HG03045 (cell line): ENCODE measurements around the gene EVA1A.

Experiments used
- ATAC-seq: cut with Tn5 transposase; IDR thresholded peaks from one replicate; pipeline ENCODE4 v1.9.1; 2021; ENCODE audit warnings: mild to moderate bottlenecking, moderate library complexity; ENCODE audit not compliant: unreplicated experiment

Gene EVA1A, protein sequence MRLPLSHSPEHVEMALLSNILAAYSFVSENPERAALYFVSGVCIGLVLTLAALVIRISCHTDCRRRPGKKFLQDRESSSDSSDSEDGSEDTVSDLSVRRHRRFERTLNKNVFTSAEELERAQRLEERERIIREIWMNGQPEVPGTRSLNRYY

DNA sequence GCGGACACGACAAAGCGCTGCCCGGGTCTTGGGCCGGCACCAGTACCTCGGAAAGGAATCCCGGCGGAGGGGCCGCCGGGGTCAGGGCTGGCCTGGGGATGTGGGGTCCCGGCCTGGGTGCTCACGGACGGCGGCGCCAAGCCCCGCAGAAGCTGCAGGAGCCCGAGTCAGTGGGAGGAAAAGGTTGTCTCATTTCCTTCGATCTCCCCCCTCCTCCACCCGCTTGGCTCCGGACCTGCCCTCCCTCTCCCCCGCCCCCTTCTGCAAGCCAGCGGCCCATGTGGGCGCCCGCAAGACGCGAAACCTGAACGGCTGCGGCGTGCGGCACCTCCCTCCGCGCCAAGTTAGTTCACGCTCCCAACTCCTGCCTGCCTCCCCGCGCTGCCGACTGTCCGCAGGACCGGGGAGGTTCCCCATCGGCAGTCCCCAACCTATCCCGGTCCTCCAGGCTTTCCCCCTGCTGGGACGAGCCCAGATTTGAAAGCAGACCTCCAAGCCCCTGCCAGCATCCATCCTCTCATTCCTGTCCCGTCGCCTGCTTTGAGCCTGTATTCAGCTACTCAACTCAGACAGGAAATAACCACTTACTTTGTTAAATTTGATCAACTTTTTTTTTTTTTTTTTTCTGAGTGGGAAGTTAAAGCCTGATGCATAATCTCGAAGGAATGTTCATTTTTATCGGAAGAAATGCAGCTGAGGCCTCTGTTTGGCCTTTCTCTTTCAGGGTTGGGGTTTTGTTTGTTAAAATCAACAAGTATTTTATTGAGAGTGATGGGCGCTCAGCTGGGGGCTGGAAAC lies at the start of gene EVA1A:
Gene EVA1A, minus strand, starts transcription at position 172 of the 798 bp plus-strand sequence. CDS start 42,799 bp downstream, outside the sequence.
- ATAC-seq: no peak

DNA sequence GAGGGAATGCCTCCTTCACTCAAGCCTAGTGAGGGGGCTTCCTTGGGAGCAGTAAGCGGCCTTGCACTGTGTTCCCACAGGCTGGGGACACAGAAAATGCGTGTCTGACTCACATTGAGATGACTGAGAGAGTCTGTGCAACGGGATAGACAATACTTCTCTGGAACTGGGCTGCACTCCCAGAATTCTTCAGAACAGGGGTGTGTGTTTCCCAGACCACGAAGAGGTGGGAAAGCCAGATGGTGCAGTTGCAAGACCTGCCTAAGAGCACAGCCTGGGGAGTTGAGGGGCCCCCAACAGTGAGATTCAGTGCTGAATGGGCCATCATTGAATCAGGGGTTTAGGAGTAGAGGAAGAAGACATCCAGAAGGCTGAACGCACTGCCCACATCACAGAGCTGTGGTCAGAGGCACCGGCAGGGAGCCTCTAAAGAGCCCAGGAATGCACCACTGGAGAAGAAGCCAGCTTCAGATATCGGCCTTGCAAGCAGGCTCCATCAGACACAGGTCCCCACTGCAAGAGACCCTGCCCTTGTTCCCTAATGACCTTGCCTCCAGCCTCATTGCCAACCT lies 49.3 kb upstream of the EVA1A start:
- ATAC-seq: no peak

DNA sequence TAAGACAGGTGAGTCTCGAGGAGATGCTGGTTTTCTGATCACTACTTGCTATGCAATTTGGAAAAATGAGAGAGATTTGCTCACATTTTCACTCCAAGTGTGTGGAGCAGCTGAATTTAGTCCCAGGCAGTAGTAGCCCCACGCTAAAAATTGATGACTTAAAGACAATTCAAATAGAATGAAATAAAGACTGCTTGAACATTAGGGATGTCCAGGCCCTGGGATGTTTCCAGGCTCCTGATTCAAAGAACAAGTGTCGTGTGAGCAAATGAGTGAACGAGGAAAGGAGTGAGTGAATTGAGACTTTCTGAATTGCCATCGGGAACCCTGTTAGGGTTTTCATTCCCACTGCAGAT lies 48.6 kb upstream of the EVA1A start:
- no peak for ATAC-seq

DNA sequence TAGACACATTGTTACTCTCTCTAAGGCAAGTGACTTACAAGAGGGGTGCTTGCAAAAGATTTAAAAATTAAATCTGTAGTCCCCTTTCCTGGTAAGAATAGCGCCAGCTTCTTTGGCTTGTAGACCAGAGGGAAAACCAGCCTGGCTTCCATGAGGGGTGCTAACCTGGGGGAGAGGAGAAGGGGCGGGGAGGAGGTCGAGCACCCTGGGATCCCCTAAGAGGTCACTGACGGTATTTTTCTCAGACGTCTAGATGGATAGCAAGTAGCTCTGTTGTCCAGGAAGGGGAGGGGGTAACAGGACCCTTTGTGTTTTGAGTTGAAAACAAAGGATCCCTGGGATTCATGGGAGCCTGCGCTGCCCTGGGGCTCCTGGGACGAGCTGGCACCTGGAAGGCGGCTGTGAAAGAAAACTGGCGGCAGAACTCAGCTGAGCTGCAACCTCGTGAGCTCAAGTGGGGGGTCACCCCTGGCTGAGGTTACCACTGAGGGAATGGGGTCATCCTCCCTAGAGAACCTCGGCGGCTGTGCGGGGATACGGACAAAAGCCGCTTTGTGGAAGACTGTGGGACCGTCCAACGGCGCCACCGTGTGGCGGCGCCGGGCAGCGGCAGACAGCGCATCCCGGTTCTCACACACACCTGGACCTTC lies 48.1 kb upstream of the EVA1A start:
- ATAC-seq: peak; percentile 75

DNA sequence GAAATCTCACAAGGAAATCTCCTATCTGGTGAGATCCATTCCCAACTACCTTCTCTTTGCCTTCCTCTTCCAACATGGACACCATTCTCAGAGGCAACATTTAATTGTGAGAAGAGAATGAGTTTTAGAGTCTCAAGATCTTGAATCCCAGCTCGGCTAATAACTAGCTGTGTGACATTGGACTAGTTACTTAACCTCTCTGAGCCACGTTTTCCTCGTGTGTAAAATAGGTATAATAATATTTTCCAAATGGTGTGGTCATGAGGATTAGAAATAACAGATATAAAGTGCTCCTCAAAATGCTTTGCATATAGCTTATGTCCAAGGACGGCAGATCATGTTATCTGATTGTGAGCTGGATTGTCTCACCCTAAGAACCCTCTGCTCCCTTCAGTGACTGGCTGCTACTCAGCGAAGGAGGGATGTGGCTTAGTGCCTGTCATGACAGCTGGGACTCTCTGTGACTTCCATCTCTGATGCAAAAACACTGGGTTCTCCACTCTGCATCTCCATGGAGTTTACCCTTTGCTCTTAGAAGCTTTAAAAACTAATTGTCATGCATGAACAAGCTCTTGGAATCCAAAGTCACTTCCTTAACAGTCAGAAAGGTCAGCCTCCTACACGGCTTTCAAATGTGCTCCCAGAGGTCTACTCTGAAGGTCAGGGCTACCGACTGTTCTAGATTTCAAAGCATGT lies 47.4 kb upstream of the EVA1A start:
- no peak for ATAC-seq

DNA sequence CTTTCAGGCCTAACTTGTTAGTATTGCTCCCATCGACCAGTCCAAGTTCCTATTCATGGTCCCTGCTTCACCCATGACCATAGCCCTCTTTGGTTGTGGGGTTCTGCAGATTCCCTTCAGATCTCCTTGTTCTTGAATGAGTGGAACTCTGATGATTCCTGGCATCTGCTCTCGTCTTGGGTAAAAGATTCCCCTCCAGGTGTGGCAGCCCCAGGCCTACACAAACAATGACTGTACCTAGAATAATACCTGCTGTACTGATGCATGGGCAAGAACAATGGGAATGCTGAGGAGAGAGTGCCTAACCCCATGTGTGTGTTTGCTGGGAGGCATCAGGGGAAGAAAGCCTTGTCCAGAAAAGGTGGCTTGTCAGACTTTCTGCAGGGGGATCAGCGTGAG lies 46.7 kb upstream of the EVA1A start:
- ATAC-seq: no peak

DNA sequence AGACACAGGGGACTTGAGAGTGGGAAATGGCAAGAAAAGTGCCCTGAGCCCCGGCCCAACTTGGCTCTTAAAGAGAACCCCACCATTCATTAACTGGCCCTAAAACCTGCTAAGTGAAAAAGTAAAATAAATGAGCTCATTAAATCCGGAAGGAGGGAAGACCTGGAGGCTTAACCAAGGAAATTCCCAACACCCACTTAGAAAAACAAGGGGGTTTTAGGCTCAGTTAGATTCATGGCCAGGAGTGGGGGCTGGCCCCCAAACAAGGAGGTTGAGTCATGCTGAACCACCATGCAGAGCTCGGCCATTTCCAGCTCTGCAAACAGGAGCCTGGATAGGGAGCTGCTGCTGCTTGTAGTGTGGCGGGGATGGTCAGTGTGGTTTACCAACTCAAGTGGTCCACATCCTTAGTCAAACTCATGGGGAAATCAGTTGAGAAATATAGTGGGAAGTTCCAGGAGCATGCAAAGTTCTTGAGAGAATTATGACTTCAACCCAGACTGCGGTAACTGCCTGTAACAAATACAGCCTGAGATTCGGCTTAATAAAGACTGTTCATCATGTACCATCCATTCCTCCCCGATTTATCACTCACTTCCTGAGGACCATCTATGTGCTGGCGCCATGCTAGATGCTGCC lies 46.1 kb upstream of the EVA1A start:
- ATAC-seq: no peak

DNA sequence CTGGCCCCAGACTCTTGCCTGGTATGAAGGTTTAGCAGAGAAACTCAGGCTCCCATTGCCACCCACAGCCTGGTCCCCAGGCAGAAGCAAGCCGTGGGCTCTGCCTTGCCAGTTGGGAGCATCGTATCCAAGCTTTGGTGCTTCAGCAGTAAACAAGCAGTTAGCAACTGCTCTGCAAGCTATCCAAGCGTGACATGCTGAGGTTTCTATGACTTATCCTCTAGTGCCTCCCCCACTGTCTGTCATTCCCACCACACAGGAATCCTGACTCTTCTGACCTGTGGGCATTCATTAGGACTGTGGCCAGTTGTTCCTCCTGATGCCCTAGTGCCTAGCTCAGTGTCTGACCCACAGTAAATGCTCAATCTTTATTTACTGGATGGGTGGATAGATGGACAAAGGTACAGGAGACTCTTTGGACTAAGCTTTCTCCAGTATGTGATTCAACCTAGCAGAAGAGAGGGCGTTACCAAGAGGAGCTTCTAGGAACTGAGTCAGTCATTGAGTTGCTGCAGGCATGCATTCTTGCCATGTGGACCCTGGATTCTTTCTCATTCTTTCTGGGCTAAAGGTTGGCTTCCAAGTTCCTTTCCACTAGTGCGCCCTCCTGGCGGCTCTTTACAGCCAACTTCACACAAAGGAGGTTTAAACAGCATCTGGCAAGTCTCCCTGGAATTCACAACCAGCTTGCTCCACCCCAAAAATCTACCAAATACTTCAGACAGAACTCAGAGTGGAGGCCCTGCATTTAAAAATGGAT lies 45.2 kb upstream of the EVA1A start:
- ATAC-seq: no peak

DNA sequence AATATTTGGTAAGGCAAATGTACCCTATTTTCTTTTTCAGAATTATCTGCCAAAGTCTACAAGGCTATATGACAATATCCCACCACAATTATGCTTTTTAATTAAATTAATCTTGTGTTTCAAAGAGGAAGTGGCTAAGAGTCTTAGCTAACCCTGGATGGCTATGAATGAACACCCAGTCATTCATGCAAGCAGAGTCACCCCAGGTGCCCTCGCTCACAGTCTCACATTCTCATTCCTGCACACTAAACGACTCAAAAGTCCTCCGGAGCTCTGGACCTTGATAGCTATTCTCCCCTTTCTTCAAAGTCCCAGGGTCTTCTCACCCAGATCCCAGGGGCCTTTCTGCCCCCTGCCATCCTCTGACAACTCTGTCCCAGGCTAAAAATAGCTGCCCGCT lies 43.7 kb upstream of the EVA1A start:
- no peak for ATAC-seq

DNA sequence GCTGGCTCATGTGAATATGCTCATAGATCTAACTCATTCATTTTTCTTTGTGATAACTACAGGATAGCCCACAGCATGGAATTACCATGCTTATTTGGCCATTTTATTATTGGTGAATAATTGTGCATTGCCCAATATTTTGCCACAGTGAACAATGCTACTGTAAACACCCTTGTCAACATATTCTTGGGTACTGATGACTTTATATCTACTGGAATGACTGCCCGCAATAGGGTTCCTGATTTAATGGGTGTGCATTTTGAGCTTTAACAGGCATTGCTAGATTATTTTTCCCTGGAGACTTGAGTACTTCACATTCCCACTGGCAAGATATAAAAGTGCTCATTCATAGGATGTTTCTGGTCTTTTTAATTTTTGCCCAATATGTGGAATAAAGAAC lies 42.7 kb upstream of the EVA1A start:
- ATAC-seq: no peak

DNA sequence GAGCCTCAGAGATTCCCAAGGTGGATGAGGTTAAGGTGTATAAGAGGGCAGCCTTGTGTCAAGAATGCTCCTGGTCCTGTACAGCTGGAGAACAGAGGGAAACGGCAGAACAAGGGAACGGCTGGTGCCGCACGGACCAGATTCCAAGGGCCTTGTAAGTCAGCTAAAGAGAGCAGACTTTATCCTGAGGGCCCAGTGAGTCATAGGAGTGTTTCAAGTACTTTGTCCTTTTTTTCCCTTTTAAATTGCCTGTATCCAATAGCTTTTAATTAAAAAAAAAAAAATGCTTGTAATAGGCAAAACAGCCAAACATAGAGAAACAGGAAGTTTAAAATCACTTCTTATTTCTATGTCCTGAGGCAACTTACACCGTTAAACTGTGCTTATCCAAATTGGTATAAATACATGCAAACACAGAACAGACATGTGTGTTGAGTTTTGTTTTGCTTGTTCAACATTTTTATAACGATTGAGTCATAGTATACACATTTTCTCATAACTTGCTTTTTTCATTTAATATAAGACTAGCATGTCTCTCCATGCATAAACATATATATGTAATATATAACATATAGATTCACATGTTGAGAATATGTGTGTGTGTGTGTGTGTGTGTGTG lies 42.1 kb upstream of the EVA1A start:
- ATAC-seq: no peak

DNA sequence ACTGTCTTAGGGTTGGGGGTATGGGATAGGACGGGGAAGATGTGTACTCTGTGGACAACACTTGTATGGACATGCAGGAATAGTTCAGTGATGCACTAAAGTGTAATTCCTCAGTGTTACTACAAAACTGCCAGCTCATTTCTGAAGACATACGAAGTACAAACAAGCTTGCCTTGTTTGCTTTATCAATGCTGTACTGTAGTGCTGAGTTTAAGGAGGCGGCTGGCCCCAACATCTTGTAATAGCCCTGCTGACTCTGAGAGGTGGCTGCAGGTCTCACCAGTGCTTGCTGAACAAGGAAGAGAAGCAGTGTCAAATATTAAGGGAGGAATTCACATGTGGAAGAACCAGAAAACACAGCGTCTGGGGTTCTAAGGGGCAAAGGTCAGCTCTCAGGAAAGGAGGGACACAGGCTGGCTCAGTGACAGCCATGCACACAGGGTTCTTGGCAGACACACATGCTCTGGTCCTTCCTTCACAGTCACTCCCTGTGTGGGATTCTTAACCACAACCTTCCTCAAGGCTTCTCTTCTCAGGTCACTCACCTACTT lies 39.8 kb upstream of the EVA1A start:
- no peak for ATAC-seq

DNA sequence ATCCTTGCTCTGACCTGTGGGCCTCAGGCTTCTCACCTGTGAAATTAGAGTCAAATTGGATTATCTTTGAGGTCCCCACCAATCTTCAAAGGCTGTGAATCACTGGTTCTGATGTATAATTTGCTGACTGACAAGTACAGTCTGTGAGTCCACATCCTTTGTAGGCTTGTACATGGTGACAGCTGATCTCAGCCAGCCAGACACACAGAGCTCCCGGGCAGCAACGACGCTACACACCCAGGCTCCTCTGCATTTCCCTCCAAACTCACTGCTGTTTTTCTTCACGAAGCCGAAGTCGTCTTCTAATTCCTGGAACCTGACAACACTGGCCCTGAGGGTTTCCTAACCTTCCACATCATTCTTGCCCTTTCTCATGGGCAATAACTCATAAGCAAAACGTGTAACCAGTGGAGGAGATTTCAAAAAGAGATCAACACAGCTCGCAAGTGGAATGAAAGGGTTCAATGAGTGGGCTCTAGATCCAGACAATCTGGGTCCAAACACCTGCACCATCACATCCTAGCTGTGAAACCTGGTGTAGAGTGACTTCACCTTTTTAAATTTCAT lies 37.9 kb upstream of the EVA1A start:
- ATAC-seq: no peak

DNA sequence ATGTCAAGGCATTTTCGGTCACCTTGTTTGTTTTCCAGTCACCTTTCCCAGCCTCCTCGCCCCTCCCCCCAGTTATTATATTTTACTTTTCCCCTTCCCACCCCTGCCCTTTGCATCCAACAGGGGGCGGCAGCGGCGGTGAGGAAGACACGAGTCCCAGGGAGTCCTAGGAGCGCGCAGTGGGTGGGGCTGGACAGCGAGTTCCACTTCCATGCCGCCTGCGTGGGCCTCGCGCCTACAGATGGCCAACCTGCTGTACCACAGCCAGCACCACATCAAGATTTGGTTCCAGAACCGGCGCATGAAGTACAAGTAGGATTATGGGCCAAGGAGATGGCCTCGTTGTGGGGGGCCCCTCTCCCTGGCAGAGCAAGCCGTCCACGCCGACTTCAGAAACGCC lies 37.2 kb upstream of the EVA1A start:
- no peak for ATAC-seq

DNA sequence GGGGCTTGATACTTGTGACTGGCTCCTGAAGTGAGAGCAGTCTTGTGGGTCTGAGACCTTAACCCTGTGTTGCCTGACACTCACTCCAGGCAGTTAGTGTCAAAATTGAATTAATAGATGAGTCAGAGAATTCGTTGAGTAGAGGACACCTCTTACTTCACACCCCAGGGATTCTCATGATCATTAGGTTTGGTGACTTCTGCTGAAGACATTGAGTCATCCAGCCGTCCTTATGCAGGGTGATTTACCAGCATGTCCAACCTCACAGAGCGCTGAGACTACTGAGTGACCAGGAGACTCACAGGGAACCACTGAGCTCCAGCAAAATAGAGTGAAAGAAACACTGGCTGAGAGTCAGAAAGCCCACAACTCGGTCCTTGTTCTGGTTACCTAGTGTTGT lies 36.0 kb upstream of the EVA1A start:
- no peak for ATAC-seq

DNA sequence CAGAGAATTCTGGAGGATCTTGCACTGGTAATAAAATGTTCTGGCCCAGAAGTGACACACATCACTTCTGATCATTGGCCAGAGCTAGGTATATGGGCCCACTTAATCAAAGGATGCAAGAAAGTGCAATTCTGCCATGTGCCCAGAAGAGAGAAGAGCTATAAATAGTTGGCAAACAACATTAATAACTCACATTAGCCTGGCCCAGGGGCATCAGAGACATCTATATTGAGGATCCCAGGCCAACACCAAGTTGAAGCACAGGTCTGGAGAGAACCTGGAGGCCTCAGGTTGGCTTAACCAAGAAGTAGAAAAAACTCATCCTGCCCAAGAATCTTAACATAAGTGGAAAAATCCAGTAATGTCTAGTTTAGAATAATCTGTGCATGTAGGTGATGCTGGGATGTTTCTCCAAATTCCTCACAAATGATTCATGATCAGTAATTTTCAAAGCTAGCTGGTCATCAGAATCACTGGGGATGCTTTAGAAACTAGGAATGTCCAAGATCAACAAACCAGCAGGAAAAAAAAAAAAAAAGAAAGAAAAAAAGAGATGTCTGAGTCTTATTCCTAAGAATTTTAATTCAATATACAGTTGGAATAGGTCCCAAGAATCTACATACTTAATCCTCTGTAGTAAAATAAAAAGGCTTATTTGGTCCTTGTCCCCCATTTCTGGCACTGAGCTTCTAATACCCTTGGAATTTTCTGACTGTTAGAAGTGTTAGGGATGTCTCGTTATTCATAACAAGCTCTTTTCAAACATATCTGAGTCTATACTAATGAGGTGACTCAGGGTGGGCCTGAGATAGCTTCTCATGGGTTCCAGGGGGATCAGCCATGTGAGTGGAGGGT lies 35.0 kb upstream of the EVA1A start:
- no peak for ATAC-seq

DNA sequence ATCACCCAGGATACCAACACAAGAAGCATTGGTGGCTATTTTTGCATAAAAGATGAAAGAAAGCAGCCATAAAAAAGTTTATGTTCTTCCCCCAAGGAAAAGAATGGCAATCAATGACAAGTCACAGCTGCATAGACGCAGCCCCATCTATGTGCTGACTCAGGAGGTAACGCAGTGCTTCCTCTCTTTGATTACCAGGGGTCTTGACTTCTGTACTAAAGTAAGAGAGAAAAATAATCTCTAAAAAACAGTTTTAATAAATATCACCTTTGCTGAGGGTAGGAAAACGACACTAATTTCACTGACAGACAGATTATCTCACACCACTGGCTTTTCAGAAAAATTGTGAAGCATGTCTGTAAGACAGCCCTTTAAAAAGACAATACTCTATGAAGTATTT lies 33.9 kb upstream of the EVA1A start:
- ATAC-seq: no peak

DNA sequence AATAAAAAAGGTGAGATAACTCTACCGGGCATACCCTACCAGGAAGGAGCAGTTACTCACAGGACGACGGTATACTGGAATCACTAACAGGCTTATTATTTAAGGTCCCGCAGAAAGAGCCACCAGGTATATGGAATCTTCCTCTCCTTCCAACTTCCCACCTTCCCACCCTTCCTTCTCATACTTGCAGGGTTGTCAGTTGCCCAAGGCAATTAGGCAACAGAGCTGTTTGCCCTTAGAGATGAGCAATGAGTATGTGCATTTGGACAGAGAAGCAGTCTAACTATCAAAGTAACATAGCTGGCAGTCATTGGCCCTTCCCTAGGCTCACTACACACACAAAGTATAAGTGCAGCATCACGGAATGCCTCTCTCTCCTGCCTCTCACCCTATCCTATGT lies 32.1 kb upstream of the EVA1A start:
- no peak for ATAC-seq
